HG03139 (cell line): ENCODE results near the gene GIPR.
"Not testable (repeated sequence)": the region's sequence is repeated elsewhere in the genome, so short reads cannot be mapped to it uniquely, and the experiment has no call there.

ENCODE experiments used
- ATAC-seq: cut with Tn5 transposase; IDR thresholded peaks from one replicate; pipeline ENCODE4 v1.9.1; 2021; ENCODE audit not compliant: unreplicated experiment

GIPR gene

GRCh38 chr19:45667620-45668341 is at the start of gene GIPR:
Gene GIPR, plus strand, starts transcription at chr19:45668221. Its CDS starts 1,300 bp downstream, at chr19:45669521.
- no peak for ATAC-seq

GRCh38 chr19:45621389-45621788 is 46.6 kb upstream of the GIPR start:
- no peak for ATAC-seq

GRCh38 chr19:45621976-45622503 is 46.0 kb upstream of the GIPR start:
- ATAC-seq = no peak

GRCh38 chr19:45623984-45624383 is 44.0 kb upstream of the GIPR start:
- ATAC-seq = no peak

- not testable (repeated sequence) for ATAC-seq
Measured at GRCh38 chr19:45628219-45628618, 39.8 kb upstream of the GIPR start.

GRCh38 chr19:45629704-45630103 is 38.3 kb upstream of the GIPR start:
- ATAC-seq = no peak

GRCh38 chr19:45630463-45630862 is 37.6 kb upstream of the GIPR start:
- ATAC-seq = no peak

- ATAC-seq = no peak
Measured at GRCh38 chr19:45632468-45633196, 35.4 kb upstream of the GIPR start.

GRCh38 chr19:45636275-45636674 is 31.7 kb upstream of the GIPR start:
- ATAC-seq = no peak

GRCh38 chr19:45636902-45637301 is 31.1 kb upstream of the GIPR start:
- ATAC-seq = no peak

- no peak for ATAC-seq
Measured at GRCh38 chr19:45637890-45638667, 29.9 kb upstream of the GIPR start.

- ATAC-seq = no peak
Measured at GRCh38 chr19:45638930-45639729, 28.9 kb upstream of the GIPR start, which contains the start of gene EML2. Gene EML2, minus strand, starts transcription at chr19:45639397. Its CDS starts 21 bp downstream, at chr19:45639376.

- ATAC-seq = no peak
Measured at GRCh38 chr19:45640849-45641273, 27.2 kb upstream of the GIPR start.

- no peak for ATAC-seq
Measured at GRCh38 chr19:45641274-45642105, 26.5 kb upstream of the GIPR start.

- no peak for ATAC-seq
Measured at GRCh38 chr19:45643024-45643926, 24.7 kb upstream of the GIPR start.

GRCh38 chr19:45643927-45644771 is 23.9 kb upstream of the GIPR start:
- no peak for ATAC-seq

GRCh38 chr19:45645068-45645630 is 22.9 kb upstream of the GIPR start:
- no peak for ATAC-seq
